Measurements from ENCODE around the gene ATG14. TPM values are rescaled to one million over a fixed set of nuclear protein-coding genes. Genes with fewer than 3 reads are reported as not detected.

The ATG14 gene
- total RNA-seq, 2 donors from 2014 or later: 10.6 to 10.9 TPM

GRCh38 chr14:55419663-55420062 is 8.0 kb upstream of the ATG14 start:
- Histone ChIP-seq H3K4me1 (peaks cover 8% of the 10 kb centered on the region), H3K9me3 (no peaks in the 10 kb centered on the region), H3K27ac (no peak overlapping the region), H3K4me3 (no peak overlapping the region), H3K27me3 (no peaks in the 10 kb centered on the region), H3K36me3 (replicated peaks in 1 of 2; ENCODE audit: insufficient read depth in 1 of 2, low read depth in 2 of 2) (no peaks in the 10 kb centered on the region)
- ATAC-seq (no peak), DNase-seq (no peak)
- intact Hi-C loops (cut with DNase I): no loop called here
- 80 to 90% methylated on average over 1 of the region's 1 CpG for WGBS, 2 donors
- TF ChIP-seq CTCF (IDR thresholded peaks at IDR 0.05): no peak
- TF ChIP-seq POLR2A (IDR thresholded peaks at IDR 0.05): no peak

GRCh38 chr14:55418411-55418810 is 6.8 kb upstream of the ATG14 start:
- Histone ChIP-seq H3K4me3 (no peak overlapping the region), H3K4me1 (peaks cover 8% of the 10 kb centered on the region), H3K27me3 (no peaks in the 10 kb centered on the region), H3K27ac (no peak overlapping the region), H3K9me3 (no peaks in the 10 kb centered on the region), H3K36me3 (replicated peaks in 1 of 2; ENCODE audit: insufficient read depth in 1 of 2, low read depth in 2 of 2) (no peaks in the 10 kb centered on the region)
- DNase-seq (no peak), ATAC-seq (no peak)
- intact Hi-C loops (cut with DNase I): no loop called here
- TF ChIP-seq CTCF (IDR thresholded peaks at IDR 0.05): no peak
- no peak for TF ChIP-seq POLR2A (IDR thresholded peaks at IDR 0.05)
- WGBS, 2 donors: 47 to 49% methylated on average over 6 of the region's 6 CpGs

DNA sequence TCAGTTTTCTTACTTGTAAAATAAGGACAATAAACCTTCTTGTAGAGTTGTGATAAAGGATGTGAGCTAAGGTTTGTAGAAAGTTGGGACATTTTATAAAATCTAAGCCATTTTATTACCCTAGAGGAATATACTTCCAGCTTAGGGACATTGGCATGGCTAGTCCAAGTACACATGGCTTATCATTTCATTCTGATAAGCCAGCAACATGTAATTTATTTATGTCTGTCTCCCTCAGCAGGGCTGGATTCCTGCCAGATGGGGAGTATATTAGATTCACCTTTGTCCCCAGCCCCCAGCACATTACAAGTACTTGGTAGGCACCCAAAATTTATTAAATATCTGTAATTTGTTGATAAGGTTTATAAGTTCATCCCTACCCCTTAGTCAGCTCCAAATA is 6.3 kb upstream of the ATG14 start:
- peaks cover 8% of the 10 kb centered on the region for H3K4me1 ChIP-seq

DNA sequence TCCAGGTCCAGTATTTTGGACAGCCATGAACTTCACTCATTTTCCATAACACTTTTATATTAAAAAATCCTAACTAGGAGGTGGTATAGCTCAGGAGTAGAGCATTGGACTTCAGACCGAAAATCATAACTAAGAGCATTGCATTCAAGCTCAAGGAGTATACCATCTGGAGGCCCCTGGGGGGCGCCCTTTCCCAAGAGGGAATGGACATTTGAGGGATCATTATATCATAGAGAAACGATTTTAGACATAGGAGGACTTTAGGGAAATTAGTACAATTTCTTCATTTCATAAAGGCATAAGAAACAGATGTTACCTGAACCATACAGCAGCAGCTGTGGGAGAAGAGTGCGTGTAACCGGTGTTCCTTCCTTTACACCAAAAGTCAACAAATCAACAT is 5.2 kb upstream of the ATG14 start:
- TF ChIP-seq CTCF (IDR thresholded peaks at IDR 0.05): peak in 2 of 7 experiments; percentile 3 to 13
- TF ChIP-seq POLR2A (IDR thresholded peaks at IDR 0.05): no peak
- Histone ChIP-seq H3K36me3 (replicated peaks in 1 of 2; ENCODE audit: insufficient read depth in 1 of 2, low read depth in 2 of 2) (no peaks in the 10 kb centered on the region), H3K27ac (no peak overlapping the region), H3K4me1 (peaks cover 16% of the 10 kb centered on the region), H3K9me3 (no peaks in the 10 kb centered on the region), H3K27me3 (no peaks in the 10 kb centered on the region), H3K4me3 (no peak overlapping the region)
- intact Hi-C loops (cut with DNase I): no loop called here
- no peak for ATAC-seq
- DNase-seq: no peak
- WGBS, 2 donors: 38 to 51% methylated on average over 5 of the region's 5 CpGs

More for the DNA sequence above, 6.3 kb upstream of the ATG14 start:
- DNase-seq (peak in 1 of 4 donors; percentile 23), ATAC-seq (no peak)
- Histone ChIP-seq H3K9me3 (no peaks in the 10 kb centered on the region), H3K36me3 (replicated peaks in 1 of 2; ENCODE audit: insufficient read depth in 1 of 2, low read depth in 2 of 2) (no peaks in the 10 kb centered on the region), H3K27me3 (no peaks in the 10 kb centered on the region), H3K4me3 (no peak overlapping the region), H3K27ac (no peak overlapping the region)
- intact Hi-C loops (cut with DNase I): no loop called here
- TF ChIP-seq POLR2A (IDR thresholded peaks at IDR 0.05) (no peak), CTCF (IDR thresholded peaks at IDR 0.05) (no peak)

GRCh38 chr14:55414551-55414950 is 2.9 kb upstream of the ATG14 start:
- H3K9me3 ChIP-seq: no peaks in the 10 kb centered on the region
- intact Hi-C loops (cut with DNase I): no loop called here
- H3K36me3 ChIP-seq (replicated peaks in 1 of 2; ENCODE audit: insufficient read depth in 1 of 2, low read depth in 2 of 2): no peaks in the 10 kb centered on the region
- 63 to 71% methylated on average over 3 of the region's 3 CpGs for whole genome bisulfite sequencing, 2 donors
- no peak for ATAC-seq
- peaks cover 32% of the 10 kb centered on the region for H3K4me1 ChIP-seq
- H3K27me3 ChIP-seq: no peaks in the 10 kb centered on the region
- no peak overlapping the region for H3K27ac ChIP-seq
- TF ChIP-seq CTCF (IDR thresholded peaks at IDR 0.05) (no peak), POLR2A (IDR thresholded peaks at IDR 0.05) (no peak)
- DNase-seq: no peak
- no peak overlapping the region for H3K4me3 ChIP-seq
